Mucosa of stomach (tissue), 1 donor: ENCODE measurements around the gene CALCOCO2.
"Not testable (repeated sequence)": the region's sequence is repeated elsewhere in the genome, so short reads cannot be mapped to it uniquely, and the experiment has no call there.

ENCODE experiments used
- H3K27me3 ChIP-seq: one replicate; pipeline ENCODE4 v1.7.0; 2013; ENCODE audit warnings: mild to moderate bottlenecking, low read length; ENCODE audit not compliant: control insufficient read depth, insufficient read depth
- H3K36me3 ChIP-seq: one replicate; pipeline ENCODE4 v1.7.0; 2013; ENCODE audit warnings: low read length; ENCODE audit not compliant: control insufficient read depth, insufficient read depth
- H3K4me1 ChIP-seq: one replicate; pipeline ENCODE4 v1.7.0; 2013; ENCODE audit warnings: mild to moderate bottlenecking, low read length; ENCODE audit not compliant: control insufficient read depth, insufficient read depth
- H3K4me3 ChIP-seq: one replicate; pipeline ENCODE4 v1.7.0; 2013; ENCODE audit warnings: low read length
- H3K9ac ChIP-seq: one replicate; pipeline ENCODE4 v1.7.0; 2013; ENCODE audit warnings: mild to moderate bottlenecking, low read length, moderate library complexity
- H3K9me3 ChIP-seq: one replicate; pipeline ENCODE4 v1.7.0; 2013; ENCODE audit warnings: mild to moderate bottlenecking, low read length, moderate library complexity; ENCODE audit not compliant: control insufficient read depth
- donor health status: Pancreatic carcinoma.

The CALCOCO2 gene

DNA sequence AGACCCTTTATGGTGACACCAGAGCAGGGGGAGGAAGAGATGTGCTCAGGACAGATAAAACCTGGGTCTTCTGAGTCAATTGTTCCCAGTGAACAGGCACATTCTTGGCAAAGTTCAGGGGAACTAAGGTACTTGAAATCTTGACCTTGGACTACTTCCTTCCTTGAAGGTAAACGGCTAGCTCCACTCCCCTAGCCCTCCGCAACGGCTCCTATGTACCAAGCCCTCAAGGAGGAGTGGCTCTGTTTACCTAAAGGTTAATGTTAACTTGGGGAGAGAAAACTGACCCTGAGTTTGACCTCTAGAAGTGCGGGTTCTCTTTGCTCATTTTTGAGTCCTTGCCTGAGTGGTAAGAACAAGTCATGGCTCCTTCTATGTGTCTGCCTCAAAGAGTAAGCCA is 21.7 kb upstream of the CALCOCO2 start:
- Histone ChIP-seq H3K4me3 (no peak overlapping the region), H3K4me1 (peaks cover 20% of the 10 kb centered on the region), H3K9ac (peak overlapping the region; percentile 19), H3K9me3 (no peaks in the 10 kb centered on the region), H3K27me3 (no peaks in the 10 kb centered on the region), H3K36me3 (no peaks in the 10 kb centered on the region)

DNA sequence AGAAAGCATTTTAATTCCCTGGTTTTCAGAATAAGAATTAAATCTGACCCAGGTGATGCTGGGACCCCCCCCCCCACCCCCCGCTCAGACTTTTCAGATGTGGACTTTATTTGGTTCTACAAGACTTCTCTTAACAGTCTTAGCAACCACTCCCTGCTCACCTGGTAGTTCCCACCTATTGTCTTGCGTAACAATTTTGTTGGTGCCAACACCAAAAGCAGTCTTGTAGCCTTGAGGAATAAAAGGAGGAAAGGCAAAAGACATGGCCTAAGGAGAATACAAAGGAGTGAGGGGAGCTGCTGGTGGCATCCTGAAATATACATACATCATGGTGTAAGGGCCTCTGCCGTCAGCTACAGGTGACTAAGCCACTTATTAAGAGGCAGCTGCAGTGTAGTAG is 18.8 kb upstream of the CALCOCO2 start:
- H3K9me3 ChIP-seq, result no peaks in the 10 kb centered on the region
- H3K4me3 ChIP-seq, result no peak overlapping the region
- no peaks in the 10 kb centered on the region for H3K27me3 ChIP-seq
- H3K36me3 ChIP-seq, result no peaks in the 10 kb centered on the region
- no peak overlapping the region for H3K9ac ChIP-seq
- peaks cover 20% of the 10 kb centered on the region for H3K4me1 ChIP-seq

DNA sequence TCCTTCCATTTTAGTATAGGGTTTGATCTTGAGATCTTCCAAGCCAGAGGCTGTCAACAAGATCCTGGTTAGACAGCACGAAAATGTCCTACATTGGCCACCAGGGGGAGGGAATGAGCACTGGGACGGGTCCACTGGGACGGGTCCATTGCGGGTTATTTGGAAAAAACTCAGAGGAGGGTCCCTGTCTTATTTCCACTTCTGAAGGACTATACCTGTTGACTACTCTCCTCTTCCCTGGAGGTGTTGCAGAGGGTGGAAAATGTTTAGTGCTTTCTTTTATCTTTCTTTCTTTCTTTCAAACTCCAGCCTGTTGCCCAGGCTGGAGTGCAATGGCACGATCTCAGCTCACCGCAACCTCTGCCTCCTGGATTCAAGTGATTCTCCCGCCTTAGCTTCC is 16.3 kb upstream of the CALCOCO2 start:
- Histone ChIP-seq H3K9ac (no peak overlapping the region), H3K4me3 (no peak overlapping the region), H3K27me3 (no peaks in the 10 kb centered on the region), H3K4me1 (peaks cover 22% of the 10 kb centered on the region), H3K36me3 (no peaks in the 10 kb centered on the region), H3K9me3 (no peaks in the 10 kb centered on the region)

DNA sequence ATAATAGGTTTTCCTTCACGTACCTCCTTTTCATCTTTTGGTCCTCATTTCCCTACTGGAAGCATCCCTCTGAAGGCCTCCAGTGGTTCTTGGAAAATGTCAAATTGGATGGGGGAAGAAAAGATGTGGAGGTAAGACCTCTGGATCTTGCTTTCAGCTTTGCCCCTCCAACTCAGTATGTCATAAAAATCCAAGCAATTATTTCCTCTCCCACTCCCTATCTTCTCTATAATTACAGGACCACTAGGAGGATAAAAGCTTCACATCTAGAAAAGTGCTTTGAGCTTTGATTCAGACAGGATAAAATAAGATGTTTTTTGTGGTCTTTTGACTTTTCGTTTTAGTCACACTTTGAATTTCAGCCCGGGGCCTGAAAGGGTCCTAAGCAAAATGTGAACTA is 15.5 kb upstream of the CALCOCO2 start:
- H3K36me3 ChIP-seq, result no peaks in the 10 kb centered on the region
- no peaks in the 10 kb centered on the region for H3K27me3 ChIP-seq
- H3K4me3 ChIP-seq, result no peak overlapping the region
- H3K9me3 ChIP-seq, result no peaks in the 10 kb centered on the region
- H3K4me1 ChIP-seq, result peaks cover 14% of the 10 kb centered on the region
- no peak overlapping the region for H3K9ac ChIP-seq

DNA sequence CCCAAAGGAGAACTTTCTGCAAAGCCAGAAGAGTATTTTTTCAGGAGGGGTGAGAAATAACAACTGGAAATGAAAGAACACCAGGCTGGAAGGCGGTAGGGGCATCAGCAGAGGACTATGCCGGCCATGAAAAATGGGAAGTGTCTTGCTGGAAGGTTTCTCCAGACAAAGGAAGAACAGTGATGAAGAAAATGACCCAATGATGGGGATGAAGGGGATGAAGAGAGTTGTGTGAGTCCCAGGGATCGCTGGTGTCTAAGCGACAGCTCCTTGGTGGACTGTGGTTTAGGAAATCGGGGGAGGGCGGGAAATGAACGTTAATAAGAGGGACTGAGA is 14.4 kb upstream of the CALCOCO2 start:
- peaks cover 12% of the 10 kb centered on the region for H3K4me1 ChIP-seq
- no peaks in the 10 kb centered on the region for H3K27me3 ChIP-seq
- no peaks in the 10 kb centered on the region for H3K9me3 ChIP-seq
- H3K4me3 ChIP-seq, result no peak overlapping the region
- H3K9ac ChIP-seq, result peak overlapping the region; percentile 51
- H3K36me3 ChIP-seq, result no peaks in the 10 kb centered on the region

DNA sequence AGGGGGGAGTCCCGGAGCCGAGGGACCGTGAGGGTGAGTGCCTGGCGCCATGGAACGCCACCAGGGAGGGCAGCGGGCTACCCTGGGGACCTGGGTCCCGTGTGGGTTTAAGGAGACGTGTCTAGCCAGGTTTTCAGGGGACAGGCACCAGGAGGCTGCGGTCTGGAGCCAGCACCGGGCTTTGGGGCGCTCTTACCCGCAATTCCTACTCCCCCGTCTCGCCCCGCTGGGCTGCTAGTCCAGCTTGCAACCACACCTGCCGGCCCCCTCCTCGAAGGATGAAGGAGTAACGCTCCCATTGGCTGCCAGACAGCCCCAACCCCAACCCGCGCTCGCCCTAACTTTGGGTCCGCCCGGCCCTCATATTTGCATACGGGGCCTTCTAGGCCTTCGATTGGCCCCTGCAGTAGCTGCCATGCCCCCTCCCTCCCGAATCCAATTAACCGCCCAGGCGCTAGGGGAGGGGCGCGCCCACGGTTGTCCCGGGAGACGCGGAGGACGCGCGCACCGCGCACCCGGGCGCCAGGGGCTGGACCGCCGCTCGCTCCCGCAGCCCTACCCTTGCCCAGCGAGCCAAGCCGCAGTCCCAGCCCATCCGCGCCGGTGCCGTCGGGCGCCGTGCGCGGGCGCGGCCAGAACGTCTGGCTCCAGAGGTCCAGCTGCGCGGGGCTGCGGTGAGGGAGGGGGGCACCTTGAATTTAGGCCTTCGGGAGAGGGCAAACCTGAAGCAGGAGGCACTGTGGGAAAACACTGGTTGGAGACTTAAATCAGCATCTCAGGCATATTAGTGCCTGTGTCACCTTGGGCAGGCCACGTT is 13.9 kb upstream of the CALCOCO2 start, which contains the start of gene TTLL6:
TSS of gene TTLL6 (minus strand) at position 456 of the 817 bp plus-strand sequence. CDS start at position 299, 157 bp downstream.
- Histone ChIP-seq H3K9me3 (no peaks in the 10 kb centered on the region), H3K27me3 (no peaks in the 10 kb centered on the region), H3K36me3 (no peaks in the 10 kb centered on the region), H3K9ac (peak within 1 kb of the TSS; percentile 51), H3K4me3 (no peak within 1 kb of the TSS), H3K4me1 (peaks cover 12% of the 10 kb centered on the region)

DNA sequence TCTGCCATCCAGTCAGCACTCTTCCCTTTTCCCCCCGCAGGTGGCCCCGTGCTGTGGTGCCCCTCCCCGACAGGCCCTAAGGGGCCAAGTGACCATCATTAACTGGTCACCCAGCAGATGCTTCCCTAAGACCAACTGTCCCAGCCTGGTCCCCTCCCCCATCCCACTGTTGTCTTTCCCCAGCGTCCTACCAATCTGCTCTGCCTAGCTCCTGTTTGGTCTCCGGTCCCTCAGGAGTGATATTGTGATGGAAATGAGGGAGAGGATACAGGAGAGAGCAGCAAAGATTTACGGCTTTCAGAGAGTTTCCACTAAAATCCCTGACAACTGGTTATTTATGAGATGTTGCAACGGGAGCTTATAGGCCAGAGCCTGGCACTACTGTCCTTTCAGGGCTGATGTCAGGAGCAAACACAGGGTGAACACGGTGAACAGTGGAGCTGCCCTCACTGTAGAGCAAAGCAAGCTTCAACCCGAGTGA is 12.4 kb upstream of the CALCOCO2 start:
- no peak overlapping the region for H3K4me3 ChIP-seq
- no peaks in the 10 kb centered on the region for H3K9me3 ChIP-seq
- peaks cover 12% of the 10 kb centered on the region for H3K4me1 ChIP-seq
- H3K36me3 ChIP-seq, result no peaks in the 10 kb centered on the region
- H3K9ac ChIP-seq, result no peak overlapping the region
- H3K27me3 ChIP-seq, result no peaks in the 10 kb centered on the region

DNA sequence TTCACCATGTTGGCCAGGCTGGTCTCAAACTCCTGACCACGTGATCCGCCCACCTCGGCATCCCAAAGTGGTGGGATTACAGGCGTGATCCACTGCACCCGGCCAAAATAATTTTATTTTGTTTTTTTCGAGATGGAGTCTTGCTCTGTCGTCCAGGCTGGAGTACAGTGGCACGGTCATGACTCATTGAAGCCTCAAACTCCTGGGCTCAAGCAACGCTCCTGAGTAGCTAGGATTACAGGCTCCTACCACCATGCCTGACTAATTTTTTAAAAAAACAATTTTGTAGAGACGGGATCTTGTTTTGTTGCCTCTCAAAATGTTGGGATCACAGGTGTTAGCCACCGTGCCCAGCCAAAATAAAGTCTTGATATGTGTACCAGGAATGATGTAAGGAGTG is 11.4 kb upstream of the CALCOCO2 start:
- no peak overlapping the region for H3K9ac ChIP-seq
- H3K4me1 ChIP-seq, result peaks cover 12% of the 10 kb centered on the region
- no peaks in the 10 kb centered on the region for H3K9me3 ChIP-seq
- no peaks in the 10 kb centered on the region for H3K27me3 ChIP-seq
- H3K36me3 ChIP-seq, result no peaks in the 10 kb centered on the region
- no peak overlapping the region for H3K4me3 ChIP-seq

DNA sequence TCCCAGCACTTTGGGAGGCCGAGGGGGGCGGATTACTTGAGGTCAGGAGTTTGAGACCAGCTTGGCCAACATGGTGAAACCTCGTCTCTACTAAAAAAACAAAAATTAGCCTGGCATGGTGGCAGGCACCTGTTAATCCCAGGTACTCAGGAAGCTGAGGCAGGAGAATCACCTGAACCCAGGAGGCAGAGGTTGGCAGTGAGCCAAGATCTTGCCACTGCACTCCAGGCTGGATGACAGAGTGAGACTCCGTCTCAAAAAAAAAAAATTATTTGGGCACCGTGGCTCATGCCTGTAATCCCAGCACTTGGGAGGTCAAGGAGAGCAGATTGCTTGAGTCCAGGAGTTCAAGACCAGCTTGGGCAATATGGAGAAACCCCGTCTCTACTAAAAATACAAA is 9.9 kb upstream of the CALCOCO2 start:
- H3K27me3 ChIP-seq, H3K9me3 ChIP-seq, H3K4me3 ChIP-seq, H3K9ac ChIP-seq, H3K36me3 ChIP-seq: not testable (repeated sequence)
- peaks cover 12% of the 10 kb centered on the region for H3K4me1 ChIP-seq

DNA sequence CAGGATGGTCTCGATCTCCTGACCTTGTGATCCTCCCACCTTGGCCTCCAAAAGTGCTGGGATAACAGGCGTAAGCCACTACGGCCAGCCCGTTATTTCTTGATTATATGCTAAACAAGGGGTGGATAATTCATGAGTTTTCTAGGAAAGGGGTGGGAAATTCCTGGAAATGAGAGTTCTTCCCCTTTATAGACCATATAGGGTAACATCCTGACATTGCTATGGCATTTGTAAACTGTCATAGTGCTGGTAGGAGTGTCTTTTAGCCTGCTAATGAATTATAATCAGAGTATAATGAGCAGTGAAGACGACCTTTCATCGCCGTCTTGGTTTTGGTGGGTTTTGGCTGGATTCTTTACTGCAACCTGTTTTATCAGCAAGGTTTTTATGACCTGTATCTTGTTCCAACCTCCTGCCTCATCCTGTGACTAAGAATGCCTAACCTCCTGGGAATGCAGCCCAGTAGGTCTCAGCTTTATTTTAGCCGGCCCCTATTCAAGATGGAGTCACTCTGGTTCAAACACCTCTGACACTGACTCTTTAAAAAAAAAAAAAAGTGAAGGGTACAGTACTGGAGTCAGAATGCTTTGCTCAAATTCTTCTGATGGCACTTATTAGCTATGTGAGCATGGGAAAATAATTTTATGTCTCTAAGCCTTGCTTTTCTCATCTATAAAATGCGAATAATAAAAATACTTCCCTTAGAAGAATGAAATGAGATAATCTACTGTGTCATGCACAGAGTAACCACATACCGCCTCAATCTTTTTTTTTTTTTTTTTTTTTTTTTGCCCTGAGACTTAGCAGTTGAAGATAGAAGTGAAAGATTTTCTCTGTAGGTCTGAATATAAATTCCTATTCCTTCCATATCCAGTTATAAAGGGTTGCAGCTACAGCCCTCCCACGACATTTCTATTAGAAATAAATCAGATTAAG is 5.1 kb upstream of the CALCOCO2 start:
- no peaks in the 10 kb centered on the region for H3K9me3 ChIP-seq
- no peak overlapping the region for H3K9ac ChIP-seq
- no peaks in the 10 kb centered on the region for H3K36me3 ChIP-seq
- no peaks in the 10 kb centered on the region for H3K27me3 ChIP-seq
- H3K4me1 ChIP-seq, result no peaks in the 10 kb centered on the region
- H3K4me3 ChIP-seq, result no peak overlapping the region

DNA sequence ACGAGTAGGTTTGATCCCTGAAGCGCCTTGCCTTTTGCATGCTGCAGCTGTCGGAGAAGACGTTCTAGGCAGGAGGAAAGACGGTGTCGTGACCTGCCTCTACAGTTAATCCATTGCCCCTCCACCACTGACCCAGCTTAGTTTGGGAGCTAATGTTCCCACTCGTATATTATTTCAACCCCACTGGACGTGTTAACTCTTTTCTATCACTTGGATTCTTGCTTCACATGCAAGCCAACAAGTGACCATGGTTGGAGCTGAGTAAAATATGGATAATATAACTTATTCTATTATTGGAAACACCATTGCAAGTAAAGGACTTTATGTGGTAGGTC is 681 bp downstream of the CALCOCO2 start:
- no peaks in the 10 kb centered on the region for H3K9me3 ChIP-seq
- H3K4me1 ChIP-seq, result peaks cover 40% of the 10 kb centered on the region
- no peaks in the 10 kb centered on the region for H3K36me3 ChIP-seq
- H3K27me3 ChIP-seq, result no peaks in the 10 kb centered on the region
- H3K4me3 ChIP-seq, result peak overlapping the region; percentile 83
- peak overlapping the region; percentile 97 for H3K9ac ChIP-seq

DNA sequence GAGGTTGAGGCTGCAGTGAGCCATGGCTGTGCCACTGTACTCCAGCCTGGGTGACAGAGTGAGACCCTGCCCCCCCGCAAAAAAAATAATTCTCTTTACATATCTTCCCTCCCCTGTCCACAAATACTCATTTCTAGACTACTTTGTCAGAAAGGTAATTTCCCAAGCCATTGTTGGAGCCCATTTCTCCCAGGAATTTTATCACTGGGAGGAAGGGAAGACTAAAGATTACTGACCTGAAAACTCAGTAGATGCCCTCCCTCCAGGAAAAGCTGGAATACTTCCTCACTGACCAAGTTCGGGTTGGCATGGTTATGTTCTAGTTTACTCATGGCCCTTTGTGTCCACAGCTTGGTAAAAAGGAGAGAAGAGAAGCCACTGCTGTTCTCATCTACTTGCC is 4.1 kb downstream of the CALCOCO2 start:
- Histone ChIP-seq H3K4me3 (no peak overlapping the region), H3K36me3 (no peaks in the 10 kb centered on the region), H3K9ac (no peak overlapping the region), H3K27me3 (no peaks in the 10 kb centered on the region), H3K4me1 (peaks cover 49% of the 10 kb centered on the region), H3K9me3 (no peaks in the 10 kb centered on the region)
